AG04450 (cell line): ENCODE results near the gene OSBP2. TPM values are rescaled to one million over a fixed set of nuclear protein-coding genes. Genes with fewer than 3 reads are reported as not detected.
A peak's percentile ranks its signal among the peaks of the same experiment; 100 is the strongest.

Source experiments
- CTCF ChIA-PET: fragments of 300-600, 350-600 bp; formaldehyde crosslinking; extraction: SDS; loops from one replicate; lab custom pipeline; 2022; ENCODE audit warnings: antibody characterized with exemption, inconsistent platforms; lab: Charles Lee
- POLR2A ChIA-PET: fragments of 350-600 bp; formaldehyde crosslinking; extraction: SDS; loops from one replicate; lab custom pipeline; 2021; ENCODE audit warnings: antibody characterized with exemption, inconsistent platforms; lab: Yijun Ruan, JAX
- DNase-seq: peaks from one replicate; pipeline ENCODE4 v3.0.0-alpha.2; 2011; ENCODE audit warnings: low read depth, low spot score
- H3K27ac ChIP-seq: one replicate; pipeline ENCODE4 v1.5.1; 2012; ENCODE audit warnings: low read depth, low read length, control low read depth
- H3K27me3 ChIP-seq: one replicate; pipeline ENCODE4 v1.6.0; 2012; ENCODE audit warnings: low read length; ENCODE audit not compliant: control insufficient read depth, insufficient read depth
- H3K4me3 ChIP-seq: 2 replicates; pipeline ENCODE4 v1.5.1; 2011; ENCODE audit warnings: mild to moderate bottlenecking, low read depth, low read length, control low read depth
- H3K9me3 ChIP-seq: 2 replicates; pipeline ENCODE4 v1.5.1; 2012; ENCODE audit warnings: low read length; ENCODE audit not compliant: control insufficient read depth, insufficient read depth
- CTCF ChIP-seq: IDR thresholded peaks from 2 replicates; pipeline ENCODE4 v1.5.1; 2011; ENCODE audit warnings: low read depth, low read length, control low read depth, inconsistent platforms
- polyA plus RNA-seq: library from polyadenylated mRNA; depleted of rRNA; stranded (reverse); fragments of >200 nt; gene quantifications from 2 replicates; pipeline ENCODE4 v1.2.3, GENCODE V29; 2011

OSBP2 gene
- polyA plus RNA-seq, 1 experiment: 1.8 TPM

GRCh38 chr22:30945653-30946052 lies 251.0 kb downstream of the OSBP2 start:
- ChIA-PET POLR2A (interaction anchor here (0.6 to 1.2 kb wide), 2 partner anchors 139 to 179 kb away, joined by 4 read pairs; no protein-coding TSS in a partner anchor), CTCF (interaction anchor here (0.5 to 3.9 kb wide), 6 partner anchors 24 to 266 kb away, joined by 3 to 85 read pairs (median 4); partner anchors contain the start of genes LIMK2, SELENOM and SMTN)
- Histone ChIP-seq H3K27ac (no peak overlapping the region), H3K9me3 (no peaks in the 10 kb centered on the region), H3K4me3 (no peak overlapping the region), H3K27me3 (no peaks in the 10 kb centered on the region)
- TF ChIP-seq CTCF: no peak
- no peak for DNase-seq

- CTCF ChIA-PET: interaction anchor here (0.5 to 3.9 kb wide), 8 partner anchors 9 to 285 kb away, joined by 3 to 85 read pairs (median 6); partner anchors contain the start of genes MORC2, SELENOM, SMTN and TUG1
- POLR2A ChIA-PET: interaction anchor here (1.2 kb wide), 1 partner anchor 139 kb away, joined by 4 read pairs; no protein-coding TSS in a partner anchor
- DNase-seq: no peak
Measured at GRCh38 chr22:30946354-30946753, 251.7 kb downstream of the OSBP2 start.

GRCh38 chr22:30947173-30947815 lies 252.6 kb downstream of the OSBP2 start:
- ChIA-PET CTCF (interaction anchor here (0.6 to 3.9 kb wide), 8 partner anchors 8 to 284 kb away, joined by 3 to 85 read pairs (median 5); partner anchors contain the start of genes MORC2, SELENOM, SMTN and TUG1), POLR2A (interaction anchor here (1.2 kb wide), 1 partner anchor 138 kb away, joined by 4 read pairs; no protein-coding TSS in a partner anchor)
- Histone ChIP-seq H3K27ac (no peak overlapping the region), H3K4me3 (no peak overlapping the region), H3K27me3 (no peaks in the 10 kb centered on the region), H3K9me3 (no peaks in the 10 kb centered on the region)
- DNase-seq: no peak
- TF ChIP-seq CTCF: 0 out of 2 replicates have a peak, but pooled peaks have one; percentile 14

More at GRCh38 chr22:30946354-30946753, 251.7 kb downstream of the OSBP2 start:
- H3K27ac ChIP-seq: no peak overlapping the region
- H3K27me3 ChIP-seq: no peaks in the 10 kb centered on the region
- no peak overlapping the region for H3K4me3 ChIP-seq
- H3K9me3 ChIP-seq: no peaks in the 10 kb centered on the region
- TF ChIP-seq CTCF: no peak

GRCh38 chr22:30947816-30948454 lies 253.3 kb downstream of the OSBP2 start:
- DNase-seq: peak; percentile 36
- H3K9me3 ChIP-seq: no peaks in the 10 kb centered on the region
- peak; percentile 66 for TF ChIP-seq CTCF
- no peak overlapping the region for H3K27ac ChIP-seq
- H3K27me3 ChIP-seq: no peaks in the 10 kb centered on the region
- POLR2A ChIA-PET: interaction anchor here (1.0 kb wide), 1 partner anchor 137 kb away, joined by 5 read pairs; no protein-coding TSS in a partner anchor
- no peak overlapping the region for H3K4me3 ChIP-seq
- CTCF ChIA-PET: interaction anchor here (0.8 to 4.1 kb wide), 9 partner anchors 20 to 282 kb away, joined by 3 to 85 read pairs (median 6); partner anchors contain the start of genes MORC2, SELENOM and SMTN
